Osteoblast (primary cell): Measurements from ENCODE around the gene SCAND1. TPM values are rescaled to one million over a fixed set of nuclear protein-coding genes. Genes with fewer than 3 reads are reported as not detected.

Experiments
- DNase-seq: peaks from one replicate; pipeline ENCODE4 v3.0.0; 2011; ENCODE audit warnings: low spot score, mixed read lengths; ENCODE audit not compliant: insufficient read length; ENCODE audit errors: missing footprints
- H2AFZ ChIP-seq: 2 replicates; pipeline ENCODE4 v1.6.0; 2011; ENCODE audit warnings: mild to moderate bottlenecking, low read length
- H3K27ac ChIP-seq: 2 replicates; pipeline ENCODE4 v1.5.1; 2011; ENCODE audit warnings: mild to moderate bottlenecking, low read depth, low read length, moderate library complexity
- H3K27me3 ChIP-seq: 2 replicates; pipeline ENCODE4 v1.6.0; 2012; ENCODE audit warnings: mild to moderate bottlenecking, control low read depth, inconsistent platforms, low read length, moderate library complexity; ENCODE audit not compliant: insufficient read depth
- H3K36me3 ChIP-seq: 2 replicates; pipeline ENCODE4 v1.5.1; 2011; ENCODE audit warnings: mild to moderate bottlenecking, low read length, control low read depth, moderate library complexity; ENCODE audit not compliant: insufficient read depth
- H3K4me1 ChIP-seq: 2 replicates; pipeline ENCODE4 v1.5.1; 2011; ENCODE audit warnings: mild to moderate bottlenecking, low read length, control low read depth, moderate library complexity; ENCODE audit not compliant: insufficient read depth
- H3K4me2 ChIP-seq: 2 replicates; pipeline ENCODE4 v1.6.0; 2011; ENCODE audit warnings: mild to moderate bottlenecking, low read length; ENCODE audit not compliant: insufficient read depth
- H3K4me3 ChIP-seq: fragments of 200-600 bp; sonication (generic); 3 replicates; pipeline ENCODE4 v1.5.1; 2012; ENCODE audit warnings: mild to moderate bottlenecking, low read length, inconsistent platforms; ENCODE audit not compliant: insufficient read depth
- H3K79me2 ChIP-seq: 2 replicates; pipeline ENCODE4 v1.6.0; 2012; ENCODE audit warnings: mild to moderate bottlenecking, low read length, control low read depth, inconsistent platforms; ENCODE audit not compliant: insufficient read depth
- H3K9me3 ChIP-seq: 2 replicates; pipeline ENCODE4 v1.5.1; 2011; ENCODE audit warnings: low read depth, low read length, control low read depth
- H4K20me1 ChIP-seq: 2 replicates; pipeline ENCODE4 v1.6.0; 2012; ENCODE audit warnings: mild to moderate bottlenecking, low read length, control low read depth; ENCODE audit not compliant: insufficient read depth
- total RNA-seq: library from RNA; depleted of rRNA; stranded (reverse); fragments of >200 nt; gene quantifications from 2 replicates; pipeline ENCODE4 v1.2.3, GENCODE V29; 2012
- TF ChIP-seq, protein P1 (sequence below): IDR thresholded peaks from 2 replicates; pipeline ENCODE4 v1.5.1; 2011; ENCODE audit warnings: mild to moderate bottlenecking, low read depth, low read length, moderate library complexity; ENCODE audit errors: extremely low read depth

SCAND1 gene
- total RNA-seq, 1 donor = 74.6 TPM

DNA sequence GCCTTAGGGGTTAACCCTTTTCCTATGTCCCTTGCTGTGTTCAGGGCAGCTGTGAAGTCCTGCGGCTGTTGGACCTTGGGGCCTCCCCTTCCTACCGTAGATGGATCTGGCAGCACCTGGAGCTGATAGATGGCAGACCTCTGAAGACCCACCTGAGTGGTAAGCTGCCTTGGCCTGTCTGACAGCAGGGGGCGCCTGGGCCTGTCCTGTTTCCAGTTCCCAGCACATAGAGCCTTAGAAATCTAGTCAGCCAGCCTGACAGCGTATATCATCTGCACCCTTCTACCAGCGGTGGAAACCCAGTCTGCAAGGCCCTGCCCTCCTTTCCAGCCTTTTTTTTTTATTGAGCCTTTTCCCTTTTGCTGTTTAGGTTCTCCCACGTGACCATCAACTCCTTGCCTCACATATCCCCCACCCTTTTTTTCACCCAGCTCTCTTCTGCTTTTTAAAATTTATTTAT lies 40.7 kb upstream of the SCAND1 start:
- Histone ChIP-seq H3K27ac (no peak overlapping the region), H3K9me3 (no peaks in the 10 kb centered on the region), H4K20me1 (no peaks in the 10 kb centered on the region), H2AFZ (no peak overlapping the region), H3K4me1 (no peaks in the 10 kb centered on the region), H3K4me2 (no peak overlapping the region), H3K79me2 (no peaks in the 10 kb centered on the region), H3K4me3 (no peak overlapping the region), H3K27me3 (no peaks in the 10 kb centered on the region), H3K36me3 (no peaks in the 10 kb centered on the region)
- TF ChIP-seq, protein P1, sequence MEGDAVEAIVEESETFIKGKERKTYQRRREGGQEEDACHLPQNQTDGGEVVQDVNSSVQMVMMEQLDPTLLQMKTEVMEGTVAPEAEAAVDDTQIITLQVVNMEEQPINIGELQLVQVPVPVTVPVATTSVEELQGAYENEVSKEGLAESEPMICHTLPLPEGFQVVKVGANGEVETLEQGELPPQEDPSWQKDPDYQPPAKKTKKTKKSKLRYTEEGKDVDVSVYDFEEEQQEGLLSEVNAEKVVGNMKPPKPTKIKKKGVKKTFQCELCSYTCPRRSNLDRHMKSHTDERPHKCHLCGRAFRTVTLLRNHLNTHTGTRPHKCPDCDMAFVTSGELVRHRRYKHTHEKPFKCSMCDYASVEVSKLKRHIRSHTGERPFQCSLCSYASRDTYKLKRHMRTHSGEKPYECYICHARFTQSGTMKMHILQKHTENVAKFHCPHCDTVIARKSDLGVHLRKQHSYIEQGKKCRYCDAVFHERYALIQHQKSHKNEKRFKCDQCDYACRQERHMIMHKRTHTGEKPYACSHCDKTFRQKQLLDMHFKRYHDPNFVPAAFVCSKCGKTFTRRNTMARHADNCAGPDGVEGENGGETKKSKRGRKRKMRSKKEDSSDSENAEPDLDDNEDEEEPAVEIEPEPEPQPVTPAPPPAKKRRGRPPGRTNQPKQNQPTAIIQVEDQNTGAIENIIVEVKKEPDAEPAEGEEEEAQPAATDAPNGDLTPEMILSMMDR = peak; percentile 94
- DNase-seq = peak; percentile 93

DNA sequence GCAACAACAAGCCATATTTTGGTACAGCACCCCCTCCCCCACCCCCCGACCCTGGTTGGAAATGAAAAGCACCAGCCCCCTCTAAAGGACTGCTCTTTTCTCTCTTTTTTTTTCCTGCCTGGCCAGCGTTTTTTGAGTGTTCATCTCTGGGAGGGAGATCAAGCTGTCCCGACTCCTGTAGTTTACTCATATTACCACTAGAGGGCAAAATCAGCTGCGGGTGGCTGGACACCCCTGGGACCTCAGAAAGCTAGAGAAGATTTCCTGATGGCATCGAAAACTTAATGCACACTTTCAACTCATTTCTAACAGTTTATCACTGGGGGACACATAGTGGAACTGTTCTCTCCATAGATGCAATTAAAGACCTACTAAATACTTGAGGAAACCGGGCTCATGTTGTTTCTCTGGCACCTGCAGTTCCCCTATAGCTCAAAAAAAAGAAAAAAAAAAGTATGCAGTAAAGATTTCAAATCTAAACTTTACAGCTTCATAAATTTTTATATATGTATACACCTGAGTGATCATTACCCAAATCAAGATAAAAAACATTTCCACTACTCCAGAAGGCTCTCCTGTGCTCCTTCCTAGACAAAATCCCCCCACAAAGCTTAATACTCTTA lies 38.5 kb upstream of the SCAND1 start:
- Histone ChIP-seq H4K20me1 (no peaks in the 10 kb centered on the region), H3K79me2 (no peaks in the 10 kb centered on the region), H2AFZ (no peak overlapping the region), H3K4me3 (no peak overlapping the region), H3K36me3 (no peaks in the 10 kb centered on the region), H3K9me3 (no peaks in the 10 kb centered on the region), H3K4me2 (peak overlapping the region; percentile 39), H3K27ac (no peak overlapping the region), H3K4me1 (no peaks in the 10 kb centered on the region), H3K27me3 (no peaks in the 10 kb centered on the region)
- TF ChIP-seq, protein P1 = peak; percentile 91
- DNase-seq = peak; percentile 90

DNA sequence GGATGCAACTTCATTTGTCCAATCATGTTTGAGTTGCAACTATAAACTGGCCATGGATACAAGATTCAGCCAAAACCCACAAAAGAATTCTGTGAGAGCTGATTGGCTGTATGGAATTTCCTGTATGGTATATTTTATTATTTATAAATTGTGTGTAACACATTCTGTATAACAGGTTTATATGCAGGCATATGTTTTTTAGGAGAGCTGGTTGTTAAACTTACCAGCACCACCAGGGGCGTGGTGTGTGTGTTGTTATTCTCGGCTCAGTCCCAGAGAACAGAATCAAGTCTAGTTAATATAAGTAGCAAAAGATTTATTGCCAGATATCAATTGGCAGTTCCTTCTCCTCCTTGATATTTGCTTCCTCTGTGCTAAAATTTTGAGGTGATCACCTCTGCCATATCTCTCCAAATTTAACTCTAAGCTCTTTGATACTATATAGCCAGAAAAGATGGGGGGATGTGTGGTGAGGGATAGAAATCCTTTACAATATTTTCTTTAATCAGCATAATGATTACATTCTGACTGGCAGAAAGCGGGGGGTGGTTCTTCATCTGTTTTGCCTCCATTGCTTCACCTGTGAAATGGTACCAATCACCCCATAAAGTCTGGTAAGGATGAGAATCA lies 37.0 kb upstream of the SCAND1 start:
- DNase-seq = no peak
- TF ChIP-seq, protein P1 = peak; percentile 60
- Histone ChIP-seq H3K27me3 (no peaks in the 10 kb centered on the region), H3K4me1 (no peaks in the 10 kb centered on the region), H3K4me3 (no peak overlapping the region), H3K4me2 (no peak overlapping the region), H3K79me2 (no peaks in the 10 kb centered on the region), H3K9me3 (no peaks in the 10 kb centered on the region), H2AFZ (no peak overlapping the region), H3K36me3 (no peaks in the 10 kb centered on the region), H3K27ac (no peak overlapping the region), H4K20me1 (no peaks in the 10 kb centered on the region)

DNA sequence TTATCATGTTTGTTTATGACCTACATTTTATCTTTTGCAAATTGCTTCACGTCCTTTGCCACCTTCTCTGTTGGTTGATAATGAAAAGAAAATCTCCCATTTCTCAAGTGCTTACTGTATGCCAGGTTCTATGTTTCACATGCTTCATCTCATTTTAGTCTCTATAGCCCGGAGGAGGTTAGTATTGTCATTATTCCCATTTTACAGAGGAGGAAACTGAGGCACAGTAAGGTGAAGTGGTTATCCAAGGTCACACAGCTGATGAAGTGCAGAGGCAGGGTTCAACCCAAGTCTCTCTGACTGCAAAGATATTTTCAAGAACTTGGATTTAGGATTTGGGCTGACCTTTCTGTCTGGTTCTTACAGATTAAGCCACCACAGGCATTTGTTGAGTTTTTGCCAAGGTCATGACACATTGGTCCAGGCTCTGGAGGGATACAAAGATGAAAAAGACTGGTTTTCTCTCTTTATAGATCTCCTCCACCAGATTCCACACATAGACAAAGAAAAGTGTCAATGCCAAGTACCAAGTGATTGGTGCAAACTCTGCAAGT lies 34.7 kb upstream of the SCAND1 start:
- Histone ChIP-seq H3K4me2 (no peak overlapping the region), H3K27ac (no peak overlapping the region), H3K9me3 (no peaks in the 10 kb centered on the region), H4K20me1 (no peaks in the 10 kb centered on the region), H3K79me2 (no peaks in the 10 kb centered on the region), H3K27me3 (no peaks in the 10 kb centered on the region), H3K4me3 (no peak overlapping the region), H3K4me1 (no peaks in the 10 kb centered on the region), H3K36me3 (no peaks in the 10 kb centered on the region), H2AFZ (no peak overlapping the region)
- no peak for DNase-seq
- TF ChIP-seq, protein P1 = no peak
